K562 (cell line): ENCODE measurements around the gene SENP8. TPM values are rescaled to one million over a fixed set of nuclear protein-coding genes. Genes with fewer than 3 reads are reported as not detected.

Experiments
- CBFA2T2 ChIP-seq: fragments of 450-650 bp; conservative IDR thresholded peaks from 2 replicates; pipeline ENCODE4 v1.6.1; 2017; ENCODE audit warnings: mild to moderate bottlenecking
- CC2D1A ChIP-seq: fragments of 450-650 bp; IDR thresholded peaks from 2 replicates; pipeline ENCODE4 v1.6.1; 2017; ENCODE audit warnings: mild to moderate bottlenecking
- ERF ChIP-seq: fragments of 450-650 bp; formaldehyde crosslinking; IDR thresholded peaks from 2 replicates; pipeline ENCODE4 v1.4.0; 2020; ENCODE audit warnings: mild to moderate bottlenecking, mixed read lengths
- HDAC1 ChIP-seq, 2 experiments: fragments of 450-650 bp; IDR thresholded peaks; 2 replicates each; pipeline ENCODE4 v1.6.1; 2016 to 2017; ENCODE audit warnings: inconsistent platforms in 1 of 2, mild to moderate bottlenecking in 1 of 2, moderate library complexity in 1 of 2
- HNRNPLL ChIP-seq: fragments of 200-400 bp; formaldehyde crosslinking; IDR thresholded peaks from 2 replicates; pipeline ENCODE4 v1.6.1; 2017; ENCODE audit warnings: low read length, low read depth, mild to moderate bottlenecking; ENCODE audit not compliant: poor library complexity, severe bottlenecking
- LEF1 ChIP-seq: fragments of 450-650 bp; IDR thresholded peaks from 2 replicates; pipeline ENCODE4 v1.6.1; 2016; ENCODE audit warnings: mild to moderate bottlenecking
- NFXL1 ChIP-seq: fragments of 450-650 bp; formaldehyde crosslinking; IDR thresholded peaks from 2 replicates; pipeline ENCODE4 v1.4.0; 2021; ENCODE audit warnings: mild to moderate bottlenecking
- SP1 ChIP-seq: sonication (generic); formaldehyde crosslinking; IDR thresholded peaks from 2 replicates; pipeline ENCODE4 v1.8.1; 2022; ENCODE audit warnings: mild to moderate bottlenecking, missing genetic modification reagents
- SP2 ChIP-seq: IDR thresholded peaks from 2 replicates; pipeline ENCODE4 v1.6.1; 2011; ENCODE audit warnings: mild to moderate bottlenecking, low read depth, low read length, moderate library complexity; ENCODE audit not compliant: poor library complexity, severe bottlenecking; ENCODE audit errors: extremely low read depth
- TFAP4 ChIP-seq: sonication (generic); formaldehyde crosslinking; IDR thresholded peaks from 2 replicates; pipeline ENCODE4 v1.8.0; 2022; ENCODE audit warnings: missing genetic modification reagents, mild to moderate bottlenecking, moderate library complexity, borderline replicate concordance
- UBTF ChIP-seq, 2 experiments: IDR thresholded peaks; 2 replicates each; pipeline ENCODE4 v1.6.1; 2012; ENCODE audit warnings: improper control_type of control experiment in 2 of 2, low read depth in 2 of 2, low read length in 2 of 2, borderline replicate concordance in 1 of 2
- WHSC1 ChIP-seq: IDR thresholded peaks from one replicate; pipeline ENCODE4 v1.6.1; 2012; ENCODE audit warnings: low read length, control low read depth, inconsistent platforms
- XRCC4 ChIP-seq: IDR thresholded peaks from one replicate; pipeline ENCODE4 v1.6.1; 2011; ENCODE audit not compliant: insufficient read depth, insufficient read length; ENCODE audit errors: extremely low read depth
- ZNF143 ChIP-seq: sonication (generic); formaldehyde crosslinking; IDR thresholded peaks from 2 replicates; pipeline ENCODE4 v1.9.0; 2022; ENCODE audit warnings: mild to moderate bottlenecking, missing genetic modification reagents
- ZNF217 ChIP-seq: sonication (generic); formaldehyde crosslinking; IDR thresholded peaks from 2 replicates; pipeline ENCODE4 v1.8.0; 2022; ENCODE audit warnings: mild to moderate bottlenecking, missing genetic modification reagents
- ZNF253 ChIP-seq: fragments of 250-450 bp; sonication (Bioruptor Pico); conservative IDR thresholded peaks from 2 replicates; pipeline ENCODE4 v1.6.1; 2021; ENCODE audit warnings: mild to moderate bottlenecking
- ZNF384 ChIP-seq: IDR thresholded peaks from 2 replicates; pipeline ENCODE4 v1.6.1; 2012; ENCODE audit warnings: low read depth, low read length, improper control_type of control experiment
- ZNF449 ChIP-seq: fragments of 250-450 bp; sonication (Bioruptor Pico); IDR thresholded peaks from 2 replicates; pipeline ENCODE4 v1.8.0; 2022; ENCODE audit warnings: moderate library complexity, mild to moderate bottlenecking, inconsistent platforms
- ZNF696 ChIP-seq: fragments of 250-450 bp; sonication (Bioruptor Pico); conservative IDR thresholded peaks from 2 replicates; pipeline ENCODE4 v1.4.0; 2020; ENCODE audit warnings: mild to moderate bottlenecking, moderate library complexity
- ZNF764 ChIP-seq: fragments of 250-450 bp; sonication (Bioruptor Pico); IDR thresholded peaks from 2 replicates; pipeline ENCODE4 v1.4.0; 2020; ENCODE audit warnings: low read depth, mild to moderate bottlenecking, moderate library complexity
- polyA plus RNA-seq, 8 experiments: library from polyadenylated mRNA; depleted of rRNA in 4 of 8; stranded (reverse) in 5 of 8; unstranded in 3 of 8; fragments of >200 nt; fragmentation: Nextera tagmentation in 2 of 8; fragmentation: Illumina TruSeq in 1 of 8; extraction: Ambion mirVana in 2 of 8; extraction: Trizol in 1 of 8; gene quantifications; 2 replicates each; pipeline versions ENCODE4 v1.2.1 to v1.2.3, GENCODE V29; 2011 to 2014; ENCODE audit warnings: inconsistent platforms in 1 of 8, missing spikeins in 1 of 8
- total RNA-seq, 7 experiments: library from RNA; depleted of rRNA in 6 of 7; stranded (reverse); fragments of >200 nt in 6 of 7; fragmentation: Illumina TruSeq in 2 of 7; extraction: Trizol in 2 of 7; gene quantifications; 2 replicates each; pipeline versions ENCODE4 v1.2.1 to v1.2.3, GENCODE V29; 2011 to 2021; ENCODE audit warnings: low replicate concordance in 1 of 7
- TF ChIP-seq, protein P1 (sequence below): fragments of 250-450 bp; sonication (Bioruptor Pico); IDR thresholded peaks from 2 replicates; pipeline ENCODE4 v1.6.1; 2021; ENCODE audit warnings: mild to moderate bottlenecking

SENP8 gene
- total and polyA plus RNA-seq, 9 of the 15 experiments (the other 6 are each of a cell fraction or from before 2014, with no cell fraction given), result 1.4 to 5.4 (median 2.4) TPM

- TF ChIP-seq TFAP4 (CRISPR knock-in tag) (0 out of 2 replicates have a peak, but pooled peaks have one; percentile 20), XRCC4 (no peak), UBTF (IDR thresholded peaks at IDR 0.05; ENCODE audit: borderline replicate concordance in 1 of 2, low read depth in 2 of 2, low read length in 2 of 2) (no peak), ZNF217 (CRISPR knock-in tag) (no peak), ZNF764 (no peak), LEF1 (peak; percentile 52; the same call in 1 of the 2 replicates), ZNF143 (CRISPR knock-in tag) (no peak), WHSC1 (no peak), ZNF253 (no peak), ZNF696 (no peak), SP1 (CRISPR knock-in tag) (peak; percentile 88), SP2 (no peak), HDAC1 (IDR thresholded peaks at IDR 0.05) (peak in 1 of 2 experiments; percentile 75; a peak in 2 of 4 replicates), NFXL1 (CRISPR knock-in tag) (no peak), CC2D1A (no peak), ERF (CRISPR knock-in tag) (no peak), HNRNPLL (peak; percentile 93), ZNF384 (peak; percentile 28; the same call in 1 of the 2 replicates), CBFA2T2 (0 out of 2 replicates have a peak, but pooled peaks have one; percentile 21), ZNF449 (CRISPR knock-in tag) (no peak)
- TF ChIP-seq, protein P1, sequence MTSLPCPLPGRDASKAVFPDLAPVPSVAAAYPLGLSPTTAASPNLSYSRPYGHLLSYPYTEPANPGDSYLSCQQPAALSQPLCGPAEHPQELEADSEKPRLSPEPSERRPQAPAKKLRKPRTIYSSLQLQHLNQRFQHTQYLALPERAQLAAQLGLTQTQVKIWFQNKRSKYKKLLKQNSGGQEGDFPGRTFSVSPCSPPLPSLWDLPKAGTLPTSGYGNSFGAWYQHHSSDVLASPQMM (CRISPR knock-in tag), result no peak
These were observed at the start of gene SENP8, which contains the start of gene MYO9A (continued) for GRCh38 chr15:72118017-72118978.
